Measurements from ENCODE around the gene KDELR1. TPM values are rescaled to one million over a fixed set of nuclear protein-coding genes. Genes with fewer than 3 reads are reported as not detected.

Gene KDELR1
- total and polyA plus RNA-seq, 2 donors (not counting 3 experiments of a cell fraction or from before 2014, with no cell fraction given) = 199 to 224 TPM

GRCh38 chr19:48417421-48417820, 26.1 kb upstream of the KDELR1 start:
- BruUV-seq (replicated peaks) = no TSS peak
- no peak for TF ChIP-seq CTCF (IDR thresholded peaks at IDR 0.05; ENCODE audit: extremely low read depth in 1 of 2, insufficient read depth in 1 of 2, low read depth in 1 of 2, low read length in 2 of 2)
- no peak for TF ChIP-seq FOS (IDR thresholded peaks at IDR 0.05; ENCODE audit: borderline replicate concordance, insufficient read depth, low read length)
- TF ChIP-seq POLR2AphosphoS5 (IDR thresholded peaks at IDR 0.05; ENCODE audit: insufficient read depth, low read depth, low read length) = no peak
- TF ChIP-seq MYC (IDR thresholded peaks at IDR 0.05; ENCODE audit: low read depth, low read length) = no peak
- no peak for TF ChIP-seq EZH2 (IDR thresholded peaks at IDR 0.05; ENCODE audit: borderline replicate concordance, low read depth, low read length, severe bottlenecking)
- no peak for TF ChIP-seq MAX (IDR thresholded peaks at IDR 0.05; ENCODE audit: insufficient read depth, insufficient read length)
- no peak for TF ChIP-seq GATA2 (IDR thresholded peaks at IDR 0.05; ENCODE audit: insufficient read depth, insufficient read length, low read depth, low read length)
- TF ChIP-seq JUN (IDR thresholded peaks at IDR 0.05; ENCODE audit: borderline replicate concordance, insufficient read depth, insufficient read length, low read depth) = no peak
- no peak for TF ChIP-seq POLR2A (IDR thresholded peaks at IDR 0.05; ENCODE audit: low read depth, low read length)
- CTCF ChIA-PET = interaction anchor here (1.0 to 2.7 kb wide), 3 partner anchors 13 to 28 kb away, joined by 3 to 8 read pairs (median 4); partner anchors contain the start of gene KDELR1

More at GRCh38 chr19:48417421-48417820, 26.1 kb upstream of the KDELR1 start:
- dilution Hi-C loops (cut with MboI; ENCODE audit: extremely low pct_ligation_motif_present, low sequenced_read_pairs) (no loop called here), intact Hi-C loops (cut with micrococcal nuclease) (no loop called here)
- no peak overlapping the region for H3K27ac ChIP-seq (ENCODE audit: insufficient read depth, low read depth, low read length)
- DNase-seq (ENCODE audit: low read depth, low spot score) (no peak), FAIRE-seq (no peak)
- H3K4me3 ChIP-seq (replicated peaks in 1 of 3; ENCODE audit: insufficient read depth in 1 of 3, low read depth in 1 of 3, low read length in 3 of 3) = no peak overlapping the region
- no peak overlapping the region for H3K9ac ChIP-seq (replicated peaks; ENCODE audit: extremely low read depth, insufficient read depth, low read length)
- no peaks in the 10 kb centered on the region for H3K9me1 ChIP-seq (replicated peaks; ENCODE audit: control insufficient read depth, extremely low read depth, insufficient read depth, low read length)
- no peaks in the 10 kb centered on the region for H3K79me2 ChIP-seq (ENCODE audit: control insufficient read depth, insufficient read depth, low read length)
- no peaks in the 10 kb centered on the region for H3K9me3 ChIP-seq (replicated peaks; ENCODE audit: control insufficient read depth, insufficient read depth, low read length)
- POLR2A ChIA-PET = no interaction called here
- no peaks in the 10 kb centered on the region for H3K27me3 ChIP-seq (ENCODE audit: control insufficient read depth in 2 of 2, insufficient read depth in 2 of 2, low read length in 2 of 2)
- no peak overlapping the region for H3K4me2 ChIP-seq (ENCODE audit: insufficient read depth, low read length)
- no peaks in the 10 kb centered on the region for H3K36me3 ChIP-seq (ENCODE audit: control insufficient read depth in 2 of 2, extremely low read depth in 1 of 2, insufficient read depth in 2 of 2, low read length in 2 of 2)
- H2AFZ ChIP-seq (ENCODE audit: low read depth, low read length) = no peak overlapping the region
- no peaks in the 10 kb centered on the region for H4K20me1 ChIP-seq (replicated peaks; ENCODE audit: control insufficient read depth, extremely low read depth, insufficient read depth, low read length)
- peaks cover 6% of the 10 kb centered on the region for H3K4me1 ChIP-seq (ENCODE audit: control insufficient read depth, extremely low read depth, insufficient read depth, low read length)
